NCI-H146 treated with DMSO at 0.1 percent for 48 hours (cell line): ENCODE results near the gene CREB5.

Source experiments
- DNase-seq: peaks from one replicate; lab custom pipeline; 2025; ENCODE audit not compliant: unreplicated experiment; lab: John Stamatoyannopoulos, UW

Gene CREB5

DNA sequence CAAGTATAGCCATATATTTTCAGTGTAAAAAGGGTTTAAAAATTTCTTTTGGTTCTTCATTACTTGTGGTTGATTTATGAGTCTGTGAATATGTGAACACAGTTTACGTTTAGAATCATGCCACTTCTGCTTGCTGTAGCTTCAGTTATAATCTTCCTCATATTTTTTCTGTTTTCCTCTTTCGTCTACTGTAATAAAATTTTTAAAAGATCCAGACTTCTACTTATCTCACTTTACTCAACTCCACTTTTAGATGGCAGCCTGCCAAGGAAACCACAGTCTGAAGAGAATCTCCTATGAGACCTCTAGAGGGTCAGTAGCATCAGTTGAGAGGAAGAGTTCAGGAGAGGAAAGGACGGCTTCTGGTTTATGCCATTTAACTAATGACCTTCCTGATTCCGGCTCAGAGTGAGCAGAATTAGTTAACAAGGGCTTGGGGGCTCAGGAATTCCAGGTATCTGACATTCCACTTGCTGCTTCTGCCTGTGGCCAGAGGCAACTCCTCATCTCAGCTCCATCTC is 21.4 kb downstream of the CREB5 start:
- no peak for DNase-seq

DNA sequence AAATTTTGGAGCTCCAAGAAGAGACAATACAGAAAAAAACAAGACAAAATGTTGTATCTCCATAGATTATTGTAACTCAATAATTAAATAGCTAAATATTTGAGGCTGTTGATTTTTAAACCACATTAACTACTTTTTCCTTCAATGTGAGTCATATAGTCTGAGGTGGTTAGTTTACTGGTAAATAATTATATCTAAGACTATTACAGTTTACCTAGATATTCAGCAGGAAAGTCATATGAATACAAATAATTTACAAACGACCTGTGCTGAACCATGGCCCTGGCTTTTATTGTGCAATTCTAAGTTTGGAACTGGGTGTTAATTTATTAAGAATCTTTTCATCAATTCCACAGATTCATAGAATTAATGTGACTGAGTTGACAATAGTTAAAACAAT is 22.2 kb downstream of the CREB5 start:
- DNase-seq: no peak

DNA sequence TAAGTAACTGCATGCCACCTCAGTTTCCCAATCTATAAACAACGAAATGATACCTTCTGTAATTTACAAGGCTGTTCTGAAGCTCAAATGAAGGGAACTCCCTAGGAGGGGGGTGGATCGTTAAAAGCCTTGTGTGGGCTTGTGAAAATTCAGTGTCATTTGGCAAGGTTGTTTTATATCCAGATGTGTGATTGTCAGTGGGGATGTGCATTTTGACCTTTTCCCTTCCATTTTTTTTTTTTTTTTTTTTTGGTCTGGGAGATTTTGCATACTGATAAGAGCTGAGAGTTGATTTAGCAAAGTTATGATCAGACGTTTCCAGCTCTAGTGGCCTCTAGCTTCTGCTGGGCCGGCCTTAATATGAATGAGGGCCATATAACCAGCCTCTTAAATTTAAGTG is 22.8 kb downstream of the CREB5 start:
- DNase-seq: no peak

DNA sequence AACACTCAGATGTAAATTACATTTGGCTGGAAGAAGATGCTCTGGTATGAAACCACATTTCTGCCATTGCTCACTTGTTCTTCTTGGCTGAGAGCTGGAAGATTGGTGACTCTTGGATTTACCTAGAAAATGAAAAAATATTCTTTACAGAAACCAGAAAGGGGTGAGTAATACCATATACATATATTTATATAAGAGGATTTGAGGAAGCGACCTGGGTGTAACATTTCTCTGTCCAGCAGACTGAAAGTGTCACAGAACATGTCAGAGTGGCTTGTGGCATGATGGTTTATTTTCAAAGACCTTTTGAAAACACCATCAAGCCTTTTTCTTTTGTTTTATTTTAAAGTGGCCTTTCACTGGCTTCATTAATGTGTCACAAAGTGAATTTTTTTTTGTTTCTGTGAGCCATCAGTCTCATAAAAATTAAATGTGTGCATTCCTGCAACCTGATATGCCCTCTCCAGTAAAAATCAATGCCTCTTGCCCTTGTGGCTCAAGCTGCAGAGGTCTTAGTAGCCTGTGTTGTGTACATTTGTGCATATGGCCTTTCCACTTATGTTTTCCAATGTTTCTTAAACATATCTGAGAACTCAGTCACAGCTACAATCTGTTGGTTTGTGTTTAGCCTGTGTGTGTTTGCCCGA is 23.5 kb downstream of the CREB5 start:
- DNase-seq: peak; percentile 18

DNA sequence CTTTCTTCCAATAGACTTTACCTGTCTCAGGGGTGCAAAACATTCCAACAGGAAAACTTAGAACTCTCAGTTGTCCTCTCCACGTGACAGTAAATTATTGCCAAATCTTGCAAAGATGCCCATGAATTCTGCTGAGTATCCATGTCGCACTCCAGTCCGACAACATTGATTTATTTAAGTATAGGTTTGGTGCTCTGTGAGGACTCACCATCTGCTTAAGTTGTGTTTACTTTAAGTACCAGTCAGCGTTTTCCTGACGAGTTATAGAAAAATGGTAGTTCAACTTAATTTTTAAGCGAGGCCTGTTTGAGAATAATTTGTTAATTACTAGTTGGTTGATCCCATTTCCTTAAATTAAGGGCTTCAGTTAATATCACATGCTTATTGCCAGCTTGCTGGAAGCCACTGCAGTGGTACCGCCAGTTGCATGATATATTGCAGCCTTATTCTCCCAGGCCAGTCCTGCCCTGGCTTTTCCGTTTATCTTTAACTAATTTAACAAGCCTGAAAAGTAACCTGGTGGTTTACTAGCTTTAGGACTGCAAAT is 27.8 kb downstream of the CREB5 start:
- no peak for DNase-seq

DNA sequence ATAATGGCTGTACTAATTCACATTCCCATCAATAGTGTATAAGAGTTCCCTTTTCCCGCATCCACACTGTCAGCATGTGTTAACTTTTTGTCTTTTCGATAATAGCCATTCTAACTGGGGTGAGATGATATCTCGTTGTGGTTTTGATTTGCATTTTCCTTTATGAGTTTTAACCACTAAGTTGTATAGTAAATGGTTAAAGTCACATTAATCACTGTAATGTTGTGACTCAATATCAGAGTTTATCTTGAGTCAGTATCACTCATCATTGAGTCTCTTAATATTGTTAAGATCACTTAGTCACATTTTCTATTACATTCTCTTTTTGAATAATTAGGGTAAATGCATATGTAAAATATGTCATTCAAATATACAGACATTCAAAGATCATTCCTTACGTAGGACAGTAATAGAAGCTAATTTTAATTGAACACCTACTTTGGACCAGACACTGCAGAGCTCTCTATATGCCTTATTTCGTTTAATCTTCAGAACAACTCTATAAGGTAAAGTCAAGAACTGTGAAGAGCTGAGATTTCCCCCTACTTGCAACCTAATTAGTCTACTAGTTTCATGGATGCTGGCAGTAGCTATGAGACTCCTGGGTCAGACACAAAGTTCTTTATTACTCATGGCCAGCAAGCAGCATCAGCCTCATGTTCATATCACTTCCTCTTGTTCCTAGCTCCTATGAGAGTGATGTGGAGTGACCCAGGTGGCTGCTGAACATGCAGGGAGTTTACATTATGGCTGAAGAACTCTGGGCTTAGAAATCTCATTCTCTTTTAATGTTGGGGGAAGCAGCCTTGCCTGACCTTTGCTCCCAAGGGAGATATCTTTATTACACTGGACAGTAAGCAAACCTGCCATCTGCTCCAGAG is 30.5 kb downstream of the CREB5 start:
- DNase-seq: no peak

DNA sequence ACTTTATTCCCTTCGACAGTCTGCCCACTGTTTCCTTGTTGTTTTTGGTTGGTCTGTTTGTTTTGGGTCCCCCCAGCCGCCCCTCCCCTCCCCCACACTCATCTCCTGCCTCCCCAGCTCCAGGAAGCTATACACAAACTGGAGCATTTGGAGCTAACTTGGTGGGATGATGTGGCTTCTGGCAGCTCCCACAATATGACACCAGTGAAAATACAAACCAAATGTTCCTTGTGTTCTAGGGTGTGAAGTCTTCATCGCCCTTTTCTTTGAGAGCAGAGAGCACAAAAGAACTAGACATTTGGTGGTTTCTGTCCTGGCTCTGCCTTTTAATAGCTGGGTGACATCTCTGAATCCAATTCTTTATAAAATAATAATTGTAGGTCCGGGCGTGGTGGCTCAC is 33.8 kb downstream of the CREB5 start:
- no peak for DNase-seq

DNA sequence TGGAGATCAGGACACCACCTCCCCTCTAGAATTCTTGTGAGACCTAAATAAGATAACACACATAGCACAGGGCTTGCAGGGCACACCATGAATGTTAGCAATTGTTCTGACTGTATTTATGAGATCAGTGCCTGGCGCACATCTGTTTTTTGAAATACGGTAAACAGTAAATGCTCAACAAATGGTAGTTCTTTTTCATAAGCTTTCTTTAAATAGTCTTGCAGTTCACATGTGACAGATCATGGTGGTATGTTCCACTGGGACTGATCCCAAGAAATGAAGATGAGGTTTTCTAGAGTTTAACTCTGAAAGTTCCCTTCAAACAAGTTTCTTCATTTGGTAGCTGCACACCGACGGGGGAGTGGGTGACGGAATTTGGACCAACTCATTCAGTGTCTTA is 34.8 kb downstream of the CREB5 start:
- no peak for DNase-seq

DNA sequence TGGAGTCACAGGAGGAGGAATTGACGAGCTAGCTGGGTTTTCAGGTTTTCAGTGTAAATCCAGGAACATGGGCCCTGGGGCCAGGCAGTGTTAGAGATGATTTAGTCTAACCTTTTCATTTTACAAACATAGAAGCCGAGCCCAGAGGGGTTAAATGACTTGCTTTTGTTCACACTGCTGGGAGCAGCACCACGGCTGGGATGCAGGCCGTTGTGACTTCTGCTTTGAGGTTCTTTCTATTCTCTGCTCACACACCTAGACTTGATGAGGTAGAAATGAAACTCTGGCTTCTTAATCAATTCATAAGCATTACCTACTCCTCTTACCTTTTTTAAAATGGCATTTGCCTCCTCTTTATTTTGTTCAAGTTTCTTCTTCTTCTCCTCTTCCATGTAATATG is 36.4 kb downstream of the CREB5 start:
- DNase-seq: no peak

DNA sequence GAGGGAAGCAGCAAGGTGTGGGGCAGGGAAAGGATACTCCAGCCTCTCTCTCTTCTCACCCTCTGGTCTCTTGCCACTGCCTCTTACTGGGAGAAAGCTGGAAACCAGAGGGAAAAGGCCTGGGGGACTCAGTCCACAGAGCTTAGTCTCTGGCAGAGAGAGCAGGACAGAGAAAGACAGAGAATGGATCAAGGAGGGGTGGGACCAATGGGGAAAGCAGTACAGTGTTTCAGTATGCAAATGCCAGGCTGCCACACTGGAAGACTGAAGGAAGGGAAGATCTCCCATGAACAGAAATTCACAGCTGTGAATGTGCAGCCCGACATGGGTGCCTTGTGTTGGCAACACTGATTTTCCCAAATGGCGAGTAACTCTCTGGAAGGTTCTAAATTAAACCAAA is 40.4 kb downstream of the CREB5 start:
- no peak for DNase-seq

DNA sequence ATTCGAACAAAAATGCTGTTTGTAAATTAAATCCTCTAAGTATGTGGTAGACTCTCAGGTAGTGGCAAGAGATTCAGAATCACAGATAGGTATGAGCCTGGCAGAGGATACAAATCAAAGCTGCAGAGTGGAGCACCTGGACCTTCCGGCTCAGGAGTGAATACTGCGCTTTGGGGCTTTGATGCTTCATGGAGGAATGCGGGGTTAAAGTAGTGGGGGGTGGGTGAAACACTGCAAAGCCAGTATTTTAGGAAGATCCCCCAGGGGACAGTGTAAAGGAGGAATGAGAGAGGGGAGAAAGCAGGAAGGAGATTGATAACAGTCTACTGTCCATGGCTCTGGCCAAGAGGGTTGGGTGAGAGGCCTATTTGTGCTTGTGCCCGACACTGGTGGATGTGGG is 43.2 kb downstream of the CREB5 start:
- no peak for DNase-seq

DNA sequence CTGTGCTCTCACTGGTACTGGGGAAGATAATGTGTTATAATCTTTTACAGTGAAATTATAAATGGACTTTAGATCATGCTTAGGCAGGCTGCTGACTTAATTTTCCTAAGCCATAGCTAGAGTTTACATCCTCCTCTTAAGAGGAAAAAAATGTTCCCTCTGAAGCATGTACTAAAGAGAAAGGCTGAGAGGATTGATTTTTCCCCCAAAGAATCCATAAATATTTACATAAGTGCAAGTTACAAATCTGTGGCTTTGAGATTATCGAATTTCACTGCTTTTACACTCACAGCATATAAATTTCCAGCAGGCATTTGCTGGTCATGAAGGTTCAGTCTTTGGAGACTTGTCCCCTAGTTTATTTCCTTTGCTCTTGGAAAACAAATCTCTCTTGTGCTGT is 43.7 kb downstream of the CREB5 start:
- no peak for DNase-seq

DNA sequence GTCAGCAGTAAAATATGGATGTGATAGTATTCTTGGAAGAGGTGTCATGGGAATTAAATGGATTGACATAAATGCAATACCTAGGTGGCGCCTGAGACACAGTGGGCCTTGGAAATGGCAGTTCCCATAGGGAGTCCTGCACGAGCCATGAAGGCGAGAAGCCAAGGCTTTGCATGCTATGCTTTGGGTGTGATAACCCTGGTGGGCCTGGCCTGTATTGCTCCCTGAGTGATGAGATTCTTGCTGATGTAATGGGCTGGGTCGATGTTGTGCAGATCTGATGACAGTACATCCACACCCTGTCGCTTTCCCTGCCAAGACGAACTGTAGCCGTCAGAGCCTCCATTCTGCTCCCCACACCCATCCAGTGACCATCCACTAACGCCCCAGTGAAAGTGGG is 46.4 kb downstream of the CREB5 start:
- no peak for DNase-seq

DNA sequence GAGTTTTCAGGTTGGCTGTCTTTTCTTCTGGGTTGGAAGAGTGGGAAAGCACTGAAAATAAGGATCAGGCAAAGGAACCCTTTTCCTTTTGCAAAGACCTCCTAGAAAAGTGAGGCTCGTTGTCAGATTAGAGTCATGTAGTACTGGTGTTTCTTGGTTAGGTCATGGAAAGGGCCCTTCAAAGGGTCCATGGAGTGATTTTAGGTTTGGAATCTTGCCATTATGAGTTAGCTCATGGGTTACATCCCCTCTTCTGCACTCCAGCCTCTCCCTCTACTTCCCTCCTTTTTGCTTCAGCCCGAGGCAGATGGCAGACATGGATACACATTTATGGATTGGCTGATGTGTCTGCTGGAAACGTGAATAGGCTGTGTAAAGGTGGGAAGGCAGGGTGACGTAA is 47.0 kb downstream of the CREB5 start:
- DNase-seq: no peak

DNA sequence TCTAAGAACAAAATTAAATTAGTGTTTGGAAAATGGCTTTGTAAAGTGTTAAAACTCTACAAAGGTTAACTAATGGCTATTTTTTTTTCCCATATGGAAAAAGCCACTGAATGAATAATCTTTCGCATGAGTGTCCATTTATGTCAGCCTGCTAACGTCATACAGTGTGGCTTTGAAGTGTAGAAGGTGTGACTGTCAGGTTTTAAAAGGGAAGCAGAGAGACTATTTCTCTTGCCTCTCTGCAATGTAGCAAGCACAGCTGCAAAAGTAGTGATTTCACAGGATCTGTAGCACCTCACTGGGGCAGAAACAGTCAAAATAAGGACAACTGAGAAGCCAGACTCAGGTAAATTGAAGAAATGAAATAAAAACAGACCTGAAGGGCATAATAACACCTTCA is 53.4 kb downstream of the CREB5 start:
- no peak for DNase-seq

DNA sequence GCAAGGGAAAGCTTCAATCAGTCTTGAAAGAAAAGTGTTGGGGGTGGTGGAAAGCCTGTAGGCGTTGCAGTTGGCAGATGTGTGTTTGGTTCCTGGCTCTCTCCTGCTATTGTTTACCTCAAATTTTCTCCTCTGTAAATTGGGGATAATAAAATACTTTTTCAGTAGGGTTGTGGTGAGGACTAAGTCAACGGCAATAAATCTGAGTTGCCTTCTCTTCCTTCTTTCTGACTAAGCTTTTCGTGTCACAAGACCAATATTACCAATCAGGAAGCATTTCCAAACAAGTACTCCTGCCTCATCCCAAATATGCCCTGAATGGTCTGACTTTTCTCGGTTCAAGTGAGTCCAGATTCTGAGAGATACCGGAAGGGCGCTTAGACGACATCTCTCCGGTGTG is 54.0 kb downstream of the CREB5 start:
- DNase-seq: no peak

DNA sequence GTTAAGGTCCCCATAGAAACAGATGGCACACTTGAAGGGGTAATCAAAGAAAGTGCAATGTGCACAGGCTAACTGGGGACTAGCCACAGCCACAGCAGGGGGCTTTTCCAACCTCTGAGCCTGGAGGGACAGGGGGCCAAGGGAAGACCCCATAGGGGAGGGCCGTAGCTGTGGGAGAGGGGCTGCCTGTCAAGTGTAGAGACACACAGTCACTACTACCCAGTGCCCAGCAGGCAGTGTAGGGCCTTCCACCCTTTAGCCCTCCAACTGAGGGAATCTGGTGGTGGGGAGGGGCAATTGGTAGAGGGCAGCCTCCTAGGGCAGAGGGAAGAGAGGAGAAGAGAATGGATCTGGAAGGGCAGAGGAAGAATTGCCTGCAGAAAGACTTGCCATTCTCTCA is 54.6 kb downstream of the CREB5 start:
- no peak for DNase-seq

DNA sequence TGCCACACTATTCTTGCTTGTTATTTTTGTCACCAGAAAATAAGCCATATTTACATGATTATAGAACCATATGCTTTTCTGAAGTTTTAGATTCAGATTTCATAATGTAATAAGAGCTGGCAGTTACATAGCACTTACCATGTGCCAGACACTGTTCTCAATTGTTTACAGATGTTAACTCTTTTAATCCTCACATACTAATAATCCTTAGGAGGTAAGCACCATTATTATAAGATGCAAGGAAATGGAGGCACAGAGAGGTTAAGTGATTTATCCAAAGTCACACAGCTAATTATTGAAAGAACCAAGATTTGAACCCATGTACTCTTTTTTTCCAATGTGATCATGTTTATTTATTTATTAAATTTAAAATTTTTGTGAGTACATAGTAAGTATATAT is 57.2 kb downstream of the CREB5 start:
- DNase-seq: no peak

DNA sequence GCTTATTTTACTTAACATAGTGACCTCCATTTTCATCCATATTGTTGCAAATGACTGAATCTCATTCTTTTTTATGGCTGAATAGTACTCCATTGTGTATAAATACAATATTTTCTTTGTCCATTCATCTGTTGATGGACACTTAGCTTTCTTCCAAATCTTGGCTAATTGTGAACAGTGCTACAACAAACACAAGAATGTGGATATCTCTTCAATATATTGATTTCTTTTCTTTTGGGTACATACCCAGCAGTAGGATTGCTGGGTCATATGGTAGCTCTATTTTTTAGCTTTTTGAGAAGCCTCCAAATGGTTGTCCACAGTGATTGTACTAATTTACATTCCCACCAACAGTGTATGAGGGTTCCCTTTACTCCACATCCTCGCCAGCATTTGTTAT is 58.0 kb downstream of the CREB5 start:
- no peak for DNase-seq

DNA sequence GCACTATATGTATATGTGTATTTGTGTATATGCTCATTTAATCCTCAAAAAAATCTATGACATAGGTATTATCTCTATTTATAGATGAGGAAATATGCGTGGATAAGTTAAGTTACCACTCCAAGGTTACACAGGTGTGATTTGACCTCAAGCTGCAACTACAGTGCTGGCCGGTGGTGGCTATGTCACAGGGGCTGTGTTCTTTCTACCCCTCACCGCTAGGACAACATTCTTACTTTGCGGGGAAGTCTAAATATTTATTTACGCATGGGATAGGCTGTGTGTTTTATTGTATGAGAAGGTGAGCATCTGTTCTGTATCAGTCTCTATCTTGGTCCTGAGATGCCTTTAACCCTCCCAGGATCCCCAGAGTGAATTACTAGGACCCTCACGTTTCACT is 60.0 kb downstream of the CREB5 start:
- DNase-seq: no peak

DNA sequence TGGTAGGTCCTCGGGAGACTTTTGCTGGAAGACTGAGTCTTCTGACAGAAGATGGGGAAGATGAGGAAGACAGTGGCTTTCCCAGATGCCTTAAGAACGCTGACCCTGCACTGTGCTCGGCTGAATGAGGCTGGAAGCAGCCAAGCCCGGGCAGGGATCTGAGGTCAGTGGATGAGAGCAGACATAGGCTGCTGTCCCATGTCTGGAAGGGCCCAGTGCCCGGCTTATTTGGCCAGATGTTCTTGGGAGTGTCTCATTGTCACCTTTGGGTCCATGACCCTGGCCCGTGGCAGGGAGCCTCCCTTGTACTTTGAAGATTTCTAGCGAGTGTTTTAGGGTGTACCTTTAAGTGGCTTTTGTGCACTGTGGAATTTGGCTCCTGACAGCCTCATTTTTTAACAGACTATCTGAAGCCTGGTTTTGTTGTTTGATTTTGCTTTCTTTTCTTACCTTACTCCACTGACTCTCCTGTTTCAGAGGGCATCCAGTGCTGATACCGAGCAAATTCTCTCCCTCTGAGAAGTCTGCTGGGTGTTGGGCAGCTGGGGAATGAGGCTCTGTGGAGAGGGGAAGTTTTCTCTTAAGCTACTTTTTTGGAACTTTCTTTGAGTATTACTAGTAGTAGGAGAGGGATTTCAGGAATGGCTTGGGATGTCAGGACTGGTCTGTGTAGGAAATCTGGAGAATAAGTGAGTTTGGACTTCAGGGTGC is 61.4 kb downstream of the CREB5 start:
- no peak for DNase-seq

DNA sequence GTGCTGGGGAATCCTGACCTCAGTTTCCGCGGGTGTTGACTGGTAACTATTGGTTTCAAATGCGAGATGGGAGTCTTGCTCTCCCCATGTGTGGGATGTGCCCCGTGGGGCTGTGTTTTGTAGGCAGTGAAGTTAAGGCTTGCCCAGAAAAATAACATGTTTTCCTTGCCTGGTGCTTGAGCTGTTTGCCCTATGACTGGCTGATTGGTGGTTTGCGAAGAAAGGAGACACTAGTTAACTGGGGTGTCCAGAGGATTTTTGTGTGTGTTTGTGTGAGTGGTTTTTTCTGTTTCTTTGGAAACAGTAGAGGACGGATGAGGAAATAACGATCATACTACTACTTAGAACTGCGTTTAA is 61.9 kb downstream of the CREB5 start:
- DNase-seq: no peak
